ENCODE measurements around the gene ERH.
"Not testable (repeated sequence)": the region's sequence is repeated elsewhere in the genome, so short reads cannot be mapped to it uniquely, and the experiment has no call there.

The ERH gene

GRCh38 chr14:69392481-69392880 lies 5.6 kb downstream of the ERH start:
- no peak for DNase-seq

DNA sequence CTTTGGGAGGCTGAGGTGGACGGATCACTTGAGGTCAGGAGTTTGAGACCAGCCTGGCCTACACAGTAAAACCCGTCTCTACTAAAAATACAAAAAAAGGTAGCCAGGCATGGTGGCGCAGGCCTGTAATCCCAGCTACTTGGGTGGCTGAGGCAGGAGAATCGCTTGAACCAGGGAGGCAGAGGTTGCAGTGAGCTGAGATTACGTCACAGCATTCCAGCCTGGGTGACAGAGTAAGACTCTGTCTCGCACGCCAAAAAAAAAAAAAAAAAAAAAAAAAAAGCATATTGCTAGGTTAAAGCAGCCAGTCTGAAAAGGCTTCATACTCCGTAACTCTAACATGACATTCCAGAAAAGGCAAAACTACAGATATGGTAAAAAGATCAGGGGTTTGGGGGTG lies 6.7 kb downstream of the ERH start:
- DNase-seq: not testable (repeated sequence)

DNA sequence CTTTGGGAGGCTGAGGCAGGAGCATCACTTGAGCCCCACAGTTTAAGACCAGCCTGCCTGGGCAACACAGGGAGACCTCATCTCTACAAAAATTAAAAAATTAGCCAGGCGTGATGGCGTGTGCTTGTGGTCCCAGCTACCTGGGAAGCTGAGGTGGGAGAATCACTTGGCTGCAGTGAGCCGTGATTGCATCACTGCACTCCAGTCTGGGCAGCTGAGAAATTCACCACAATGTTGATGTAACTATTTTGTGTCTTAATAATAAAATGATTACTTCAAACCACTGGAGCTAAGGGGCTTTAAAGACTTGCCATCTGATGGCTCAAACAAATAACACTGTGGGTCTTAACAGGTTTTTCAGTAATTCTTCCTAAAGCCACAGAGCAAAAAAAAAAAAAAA lies 10.8 kb downstream of the ERH start:
- DNase-seq: no peak

DNA sequence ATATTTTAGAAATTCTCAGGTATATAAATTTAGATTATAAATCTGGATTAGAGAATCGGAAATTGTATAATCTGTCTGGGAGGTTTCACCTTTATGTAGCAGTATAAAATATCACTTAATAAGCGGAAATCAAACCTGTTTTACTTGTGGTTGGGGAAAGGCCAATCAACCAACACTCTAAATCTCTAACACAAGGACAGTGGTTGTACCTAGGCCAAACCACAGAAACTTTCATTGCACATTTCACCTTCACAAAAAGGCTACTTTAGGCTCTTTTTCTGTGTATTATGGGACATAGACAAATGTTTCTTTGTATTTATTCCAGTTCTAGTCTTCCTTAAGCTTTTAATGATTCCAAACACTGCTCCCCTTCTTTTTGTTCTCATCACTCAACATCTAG lies 19.8 kb downstream of the ERH start:
- DNase-seq: no peak

GRCh38 chr14:69376439-69376838 lies 21.7 kb downstream of the ERH start:
- DNase-seq: no peak

DNA sequence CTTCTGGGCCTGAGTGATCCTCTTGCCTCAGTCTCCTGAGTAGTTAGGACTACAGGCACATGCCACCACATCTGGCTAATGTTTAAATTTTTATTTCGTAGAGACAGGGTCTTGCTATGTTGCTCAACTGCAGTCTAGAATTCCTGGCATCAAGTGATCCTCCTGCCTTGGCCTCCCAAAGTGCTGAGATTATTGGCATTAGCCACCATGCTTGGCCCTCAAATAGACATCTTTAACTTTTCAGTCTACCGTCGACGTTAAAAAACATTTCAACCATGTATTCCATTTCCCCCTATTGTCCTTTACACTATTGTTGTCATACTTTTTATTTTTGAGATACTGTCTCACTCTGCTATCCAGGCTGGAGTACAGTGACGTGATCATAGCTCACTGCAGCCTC lies 22.4 kb downstream of the ERH start:
- DNase-seq: no peak

DNA sequence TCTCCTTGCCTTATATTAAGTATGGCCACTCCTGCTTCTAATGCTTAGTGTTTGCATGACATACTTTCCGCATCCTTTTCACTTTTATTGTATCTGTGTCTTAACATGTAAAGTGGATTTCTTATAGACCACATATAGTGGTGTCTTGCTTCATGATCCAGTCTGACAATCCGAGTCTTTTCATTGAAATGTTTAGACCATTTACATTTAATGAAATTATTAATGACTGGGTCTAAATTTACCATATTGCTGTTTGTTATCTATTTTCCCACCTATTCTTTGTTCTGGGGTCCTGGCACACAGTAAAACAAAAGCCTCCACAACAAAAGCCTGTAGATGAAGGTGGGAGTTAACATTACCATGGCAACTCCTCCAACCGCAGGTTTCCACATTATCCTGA lies 22.9 kb downstream of the ERH start:
- no peak for DNase-seq

DNA sequence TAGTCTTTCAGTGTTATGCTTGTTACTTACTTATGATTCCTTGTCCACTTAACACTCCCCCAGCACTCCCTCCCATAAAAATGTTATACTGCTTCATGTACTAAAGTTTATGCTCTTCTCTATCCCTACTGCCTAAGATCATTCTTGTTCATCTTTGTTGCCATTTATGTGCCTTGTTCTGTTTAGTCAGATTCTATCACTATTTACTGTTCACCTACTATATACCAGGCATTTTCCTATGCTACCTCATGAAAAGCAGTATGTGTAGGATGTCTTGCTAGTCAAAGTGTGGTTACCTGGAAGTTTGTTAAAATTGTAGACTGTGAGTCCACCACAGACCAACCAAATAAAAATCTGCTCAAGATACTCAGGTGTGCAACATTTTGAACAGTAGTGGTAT lies 23.9 kb downstream of the ERH start:
- no peak for DNase-seq

GRCh38 chr14:69373104-69373503 lies 25.0 kb downstream of the ERH start:
- no peak for DNase-seq

DNA sequence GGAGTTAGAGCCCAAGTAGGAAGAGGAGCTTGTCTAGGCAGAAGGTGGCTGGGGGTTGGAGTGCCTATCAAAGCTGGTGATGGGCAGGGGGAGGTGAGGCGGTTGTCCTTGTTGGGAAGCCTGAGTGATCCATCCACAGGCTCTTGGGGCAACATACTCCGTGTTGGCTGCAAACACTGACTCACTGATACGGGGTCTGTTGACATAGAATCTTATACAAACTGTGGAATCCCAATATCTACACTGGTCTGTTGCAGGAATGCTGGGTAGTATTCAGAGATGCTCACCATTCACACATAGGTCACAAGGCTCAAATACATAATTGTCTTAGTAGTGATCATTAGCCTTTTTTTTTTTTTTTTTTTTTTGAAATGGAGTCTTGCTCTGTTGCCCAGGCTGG lies 26.0 kb downstream of the ERH start:
- DNase-seq: no peak

GRCh38 chr14:69370061-69370460 lies 28.0 kb downstream of the ERH start:
- no peak for DNase-seq

DNA sequence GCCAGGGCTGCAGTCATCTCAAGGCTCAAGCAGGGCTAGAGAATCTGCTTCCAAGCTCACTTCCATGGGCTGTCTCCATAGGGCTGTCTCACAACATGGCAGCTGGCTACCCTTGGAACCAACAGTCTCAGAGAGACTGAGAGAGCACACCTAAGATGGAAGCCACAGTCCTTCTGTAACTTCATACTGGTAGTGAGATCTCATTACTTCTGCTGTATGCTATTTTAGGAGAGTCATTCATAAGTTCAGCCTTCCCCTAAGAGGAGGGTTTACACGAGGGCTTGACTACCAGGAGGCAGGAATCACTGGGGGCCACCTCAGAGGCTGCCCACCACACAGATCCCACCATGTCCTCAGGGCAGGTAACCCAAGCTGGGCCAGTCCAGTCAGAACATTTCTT lies 29.7 kb downstream of the ERH start:
- DNase-seq: no peak

DNA sequence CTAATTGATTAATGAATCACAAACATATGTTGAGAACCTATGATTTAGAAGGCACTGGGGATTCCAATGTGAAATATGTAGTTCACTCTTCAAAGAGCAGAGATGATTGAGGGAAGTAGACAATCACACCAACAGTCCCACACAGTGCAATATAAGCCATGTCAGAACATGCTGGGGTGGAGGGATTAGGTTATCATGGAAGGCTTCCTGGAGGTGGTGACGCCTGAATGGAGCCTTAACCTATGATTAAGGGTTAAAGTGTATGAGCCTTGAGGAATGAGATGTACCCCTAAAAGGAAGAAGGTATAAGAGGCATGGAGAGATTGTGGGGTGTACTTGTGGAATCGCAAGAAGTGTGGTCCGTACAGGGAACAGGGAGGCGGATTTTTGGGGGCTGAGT lies 31.3 kb downstream of the ERH start:
- no peak for DNase-seq

DNA sequence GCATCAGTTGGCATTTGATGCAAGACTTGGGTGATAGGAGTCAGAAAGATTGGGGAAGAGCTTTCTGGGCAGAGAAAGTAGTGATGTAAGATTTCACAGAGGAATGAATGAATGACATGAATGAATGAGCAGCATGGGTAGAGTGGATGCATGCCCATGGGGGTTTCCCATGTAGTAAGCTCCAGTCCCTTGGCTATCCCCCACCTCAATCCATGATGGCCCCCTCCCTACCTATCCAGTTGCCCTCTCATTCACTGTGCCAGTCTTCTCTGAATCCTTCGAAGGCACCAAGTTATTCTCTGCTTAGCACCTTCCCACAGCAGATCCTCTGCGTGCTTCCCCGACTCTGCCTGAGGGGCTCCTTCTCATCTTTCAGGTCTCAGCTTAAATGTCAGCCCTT lies 32.0 kb downstream of the ERH start:
- no peak for DNase-seq

DNA sequence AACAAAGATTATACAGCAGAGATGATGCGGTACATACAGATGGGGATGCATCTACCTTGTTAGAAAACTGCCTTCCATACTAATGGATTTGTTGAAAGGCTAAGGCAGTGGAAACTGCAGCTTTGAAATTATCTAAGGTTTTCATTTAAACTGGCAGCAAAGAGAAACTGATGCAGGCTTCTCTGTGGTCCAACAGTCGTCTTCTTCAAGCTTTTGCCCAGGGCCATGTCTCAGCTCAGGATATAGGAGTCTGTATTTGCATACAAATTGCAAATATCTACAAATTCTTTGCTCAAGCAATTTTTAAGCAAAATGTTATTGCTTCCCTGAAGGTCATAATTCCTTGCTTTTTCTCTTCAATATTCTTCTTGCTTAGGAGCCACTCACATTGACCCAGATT lies 33.7 kb downstream of the ERH start:
- DNase-seq: no peak

DNA sequence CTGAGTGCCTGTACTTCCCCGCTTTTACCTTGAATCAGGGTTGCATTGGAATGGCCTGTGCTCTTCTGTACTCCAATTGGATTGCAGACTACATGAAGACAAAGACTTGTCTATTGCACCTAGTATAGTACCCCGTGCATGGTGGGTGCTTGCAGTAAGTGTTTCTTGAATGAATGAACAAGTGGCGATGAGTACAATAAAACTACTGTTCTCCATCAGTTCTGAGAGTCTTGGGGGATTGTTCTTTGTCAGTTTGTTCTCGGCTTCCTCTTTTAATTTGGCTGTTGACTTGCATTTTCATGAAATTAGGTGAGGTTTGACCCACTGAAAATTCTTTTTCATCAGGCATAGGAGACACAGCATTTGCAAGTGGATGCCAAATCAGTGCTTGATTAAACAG lies 34.1 kb downstream of the ERH start:
- no peak for DNase-seq

DNA sequence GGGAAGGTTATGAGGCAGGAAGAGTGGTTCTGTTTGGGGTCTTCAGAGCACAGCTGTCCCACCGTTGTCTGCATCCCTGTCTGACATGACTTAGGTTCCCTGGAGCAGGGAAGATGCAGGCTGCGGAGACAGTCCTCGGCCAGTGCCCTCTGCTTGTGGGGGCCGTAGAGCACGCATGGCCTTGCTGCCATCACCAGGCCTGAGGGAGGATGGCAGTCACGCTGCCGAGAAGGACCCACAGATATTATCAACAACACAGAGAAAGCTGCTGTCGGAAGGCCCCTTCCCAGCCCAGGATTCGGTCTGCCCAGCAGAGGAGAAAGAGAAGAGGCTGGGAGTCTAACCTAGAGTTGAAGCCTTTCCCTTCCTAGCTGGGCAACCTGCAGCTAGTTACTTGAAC lies 35.0 kb downstream of the ERH start:
- no peak for DNase-seq

- DNase-seq: no peak
Measured at GRCh38 chr14:69360438-69361108, 37.5 kb downstream of the ERH start.

- DNase-seq: no peak
Measured at GRCh38 chr14:69358966-69359365, 39.1 kb downstream of the ERH start.

GRCh38 chr14:69358233-69358963 lies 39.7 kb downstream of the ERH start:
- no peak for DNase-seq

DNA sequence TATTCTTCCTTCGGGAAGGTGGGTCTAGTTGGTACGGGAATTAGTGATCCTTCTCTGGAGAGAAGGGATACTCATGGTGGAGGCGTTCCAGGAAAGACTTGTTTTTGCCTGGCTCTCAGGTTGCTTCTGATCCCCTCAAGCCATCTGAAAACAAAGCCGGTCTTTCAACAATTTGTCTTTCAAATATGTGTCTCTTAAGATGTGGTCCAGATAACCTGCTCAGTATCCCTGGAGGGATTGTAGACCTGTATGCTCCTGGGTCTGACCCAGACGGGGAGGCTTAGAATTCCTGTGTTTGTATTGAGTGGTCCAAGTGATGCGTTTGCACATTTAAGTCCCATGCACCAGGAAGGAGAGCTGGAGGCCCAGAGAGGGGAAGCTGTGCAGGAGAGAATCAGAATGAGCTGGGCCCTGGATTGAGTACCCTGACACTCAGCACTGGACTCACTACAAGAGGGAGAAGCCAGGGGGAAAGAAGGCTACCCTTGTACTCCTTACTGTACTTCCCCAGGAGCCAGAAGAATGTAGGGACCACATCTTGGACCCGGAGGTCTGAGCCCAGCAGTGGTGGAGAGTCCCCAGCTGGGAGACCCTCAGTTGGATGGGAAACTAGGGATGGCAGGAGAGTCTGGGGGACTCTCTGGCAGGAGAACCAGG lies 40.4 kb downstream of the ERH start:
- no peak for DNase-seq

DNA sequence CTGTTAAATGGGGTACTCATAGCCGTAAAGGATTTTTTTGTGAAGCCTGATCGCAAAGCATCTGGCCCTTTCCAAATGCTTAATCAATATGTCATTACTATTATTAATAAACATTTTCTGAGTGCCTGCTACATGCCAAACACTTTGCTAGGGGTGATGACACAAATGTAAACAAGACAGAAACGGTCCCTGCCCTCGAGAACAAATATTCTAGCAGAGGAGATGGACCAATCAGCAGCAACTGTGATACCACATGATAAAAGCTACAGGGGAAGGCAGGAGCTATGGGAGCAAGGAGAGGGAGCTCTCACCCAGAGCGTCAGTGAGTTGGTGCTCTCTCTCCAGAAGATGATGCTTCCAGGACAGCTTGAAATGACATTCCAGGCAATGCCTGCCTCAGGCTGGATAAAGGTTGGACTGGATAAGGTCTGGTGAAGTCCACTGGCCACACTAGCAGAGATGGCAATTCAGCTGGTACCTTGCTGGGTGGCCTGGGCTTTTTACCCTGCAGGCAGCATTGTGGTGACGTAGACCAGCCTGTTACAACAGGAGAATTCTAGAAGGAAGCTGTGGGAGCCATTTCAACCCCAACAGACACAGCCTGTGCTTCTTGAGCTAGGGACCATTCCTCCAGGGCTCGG lies 41.1 kb downstream of the ERH start:
- DNase-seq: no peak

- no peak for DNase-seq
Measured at GRCh38 chr14:69355607-69356281, 42.4 kb downstream of the ERH start.
